ENCODE measurements around the gene PABPC1L2B. TPM values are rescaled to one million over a fixed set of nuclear protein-coding genes. Genes with fewer than 3 reads are reported as not detected.
"Not testable (repeated sequence)": the region's sequence is repeated elsewhere in the genome, so short reads cannot be mapped to it uniquely, and the experiment has no call there.

PABPC1L2B gene
- not detected in 2 replicates for total RNA-seq (2014; rRNA removed; shearing (Covaris generic))

- not testable (repeated sequence) for DNase-seq (ENCODE audit: low spot score)
These were observed at the start of gene PABPC1L2B for GRCh38 chrX:73002733-73003132. Gene PABPC1L2B, plus strand, starts transcription at chrX:73002939. Its CDS starts 704 bp downstream, at chrX:73003643.

GRCh38 chrX:72959971-72960370 is 42.8 kb upstream of the PABPC1L2B start:
- not testable (repeated sequence) for DNase-seq (ENCODE audit: low spot score)

- DNase-seq (ENCODE audit: low spot score) = not testable (repeated sequence)
These were observed 30.9 kb upstream of the PABPC1L2B start for GRCh38 chrX:72971859-72972258.

GRCh38 chrX:72974885-72975284 is 27.9 kb upstream of the PABPC1L2B start:
- DNase-seq (ENCODE audit: low spot score) = not testable (repeated sequence)

- DNase-seq (ENCODE audit: low spot score) = not testable (repeated sequence)
These were observed 21.8 kb upstream of the PABPC1L2B start for GRCh38 chrX:72980894-72981469.

GRCh38 chrX:73004032-73004431 is 1.3 kb downstream of the PABPC1L2B start:
- not testable (repeated sequence) for DNase-seq (ENCODE audit: low spot score)

- no peak for DNase-seq (ENCODE audit: low spot score)
These were observed 18.8 kb downstream of the PABPC1L2B start for GRCh38 chrX:73021361-73022092.

GRCh38 chrX:73022093-73022445 is 19.3 kb downstream of the PABPC1L2B start:
- not testable (repeated sequence) for DNase-seq (ENCODE audit: low spot score)

- DNase-seq (ENCODE audit: low spot score) = no peak
These were observed 26.1 kb downstream of the PABPC1L2B start for GRCh38 chrX:73028876-73029275.

Other genes with a start within 250 kb of the PABPC1L2B start
- 0.41 TPM in 1 of 2 replicates, not detected in the other for gene DMRTC1B, start 226.0 kb upstream of the PABPC1L2B start, total RNA-seq (2014; rRNA removed; shearing (Covaris generic))
- not detected in 2 replicates for gene FAM236B, start 220.3 kb upstream of the PABPC1L2B start, total RNA-seq (2014; rRNA removed; shearing (Covaris generic))
- not detected in 2 replicates for gene FAM236D, start 194.7 kb upstream of the PABPC1L2B start, total RNA-seq (2014; rRNA removed; shearing (Covaris generic))
- not detected in 2 replicates for gene FAM236C, start 90.3 kb upstream of the PABPC1L2B start, total RNA-seq (2014; rRNA removed; shearing (Covaris generic))
- gene FAM236A, start 64.7 kb upstream of the PABPC1L2B start, total RNA-seq (2014; rRNA removed; shearing (Covaris generic)) = not detected in 2 replicates
- gene DMRTC1, start 59.1 kb upstream of the PABPC1L2B start, total RNA-seq (2014; rRNA removed; shearing (Covaris generic)) = not detected in 2 replicates
- gene PABPC1L2A, start 76.6 kb downstream of the PABPC1L2B start, total RNA-seq (2014; rRNA removed; shearing (Covaris generic)) = not detected in 2 replicates
- 19.0 and 19.1 TPM in 2 replicates for gene NAP1L2, start 211.9 kb downstream of the PABPC1L2B start, total RNA-seq (2014; rRNA removed; shearing (Covaris generic))